BE2C (cell line): Measurements from ENCODE around the gene MAT1A.

Experiments used
- DNase-seq: peaks from one replicate; pipeline ENCODE4 v3.0.0-alpha.2; 2020
- H3K27me3 ChIP-seq: fragments of 250-450 bp; sonication (Bioruptor Pico); 2 replicates; pipeline ENCODE4 v1.5.1; 2020; ENCODE audit warnings: mild to moderate bottlenecking
- H3K36me3 ChIP-seq: fragments of 250-450 bp; sonication (Bioruptor Pico); 2 replicates; pipeline ENCODE4 v1.5.1; 2020; ENCODE audit warnings: mild to moderate bottlenecking
- H3K4me1 ChIP-seq: fragments of 250-450 bp; sonication (Bioruptor Pico); 2 replicates; pipeline ENCODE4 v1.5.1; 2020
- H3K4me3 ChIP-seq: 2 replicates; pipeline ENCODE4 v1.5.1; 2011; ENCODE audit warnings: low read depth, low read length
- H3K9me3 ChIP-seq: fragments of 250-450 bp; sonication (Bioruptor Pico); 2 replicates; pipeline ENCODE4 v1.5.1; 2020
- TF ChIP-seq, protein P1 (sequence below): IDR thresholded peaks from 2 replicates; pipeline ENCODE4 v1.5.1; 2012; ENCODE audit warnings: mild to moderate bottlenecking, low read depth, low read length

Gene MAT1A

GRCh38 chr10:80322158-80322557 lies 32.7 kb upstream of the MAT1A start:
- H3K4me1 ChIP-seq, result no peaks in the 10 kb centered on the region
- H3K27me3 ChIP-seq, result no peaks in the 10 kb centered on the region; the same call in 1 of the 2 replicates
- no peaks in the 10 kb centered on the region for H3K9me3 ChIP-seq
- DNase-seq, result no peak
- H3K36me3 ChIP-seq, result no peaks in the 10 kb centered on the region
- TF ChIP-seq, protein P1, sequence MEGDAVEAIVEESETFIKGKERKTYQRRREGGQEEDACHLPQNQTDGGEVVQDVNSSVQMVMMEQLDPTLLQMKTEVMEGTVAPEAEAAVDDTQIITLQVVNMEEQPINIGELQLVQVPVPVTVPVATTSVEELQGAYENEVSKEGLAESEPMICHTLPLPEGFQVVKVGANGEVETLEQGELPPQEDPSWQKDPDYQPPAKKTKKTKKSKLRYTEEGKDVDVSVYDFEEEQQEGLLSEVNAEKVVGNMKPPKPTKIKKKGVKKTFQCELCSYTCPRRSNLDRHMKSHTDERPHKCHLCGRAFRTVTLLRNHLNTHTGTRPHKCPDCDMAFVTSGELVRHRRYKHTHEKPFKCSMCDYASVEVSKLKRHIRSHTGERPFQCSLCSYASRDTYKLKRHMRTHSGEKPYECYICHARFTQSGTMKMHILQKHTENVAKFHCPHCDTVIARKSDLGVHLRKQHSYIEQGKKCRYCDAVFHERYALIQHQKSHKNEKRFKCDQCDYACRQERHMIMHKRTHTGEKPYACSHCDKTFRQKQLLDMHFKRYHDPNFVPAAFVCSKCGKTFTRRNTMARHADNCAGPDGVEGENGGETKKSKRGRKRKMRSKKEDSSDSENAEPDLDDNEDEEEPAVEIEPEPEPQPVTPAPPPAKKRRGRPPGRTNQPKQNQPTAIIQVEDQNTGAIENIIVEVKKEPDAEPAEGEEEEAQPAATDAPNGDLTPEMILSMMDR, result no peak
- H3K4me3 ChIP-seq, result no peak overlapping the region

GRCh38 chr10:80321183-80321582 lies 31.7 kb upstream of the MAT1A start:
- TF ChIP-seq, protein P1, result no peak
- H3K27me3 ChIP-seq, result no peaks in the 10 kb centered on the region
- H3K4me1 ChIP-seq, result no peaks in the 10 kb centered on the region
- DNase-seq, result no peak
- H3K4me3 ChIP-seq, result no peak overlapping the region
- H3K36me3 ChIP-seq, result no peaks in the 10 kb centered on the region
- no peaks in the 10 kb centered on the region for H3K9me3 ChIP-seq

GRCh38 chr10:80320377-80320776 lies 30.9 kb upstream of the MAT1A start:
- Histone ChIP-seq H3K4me3 (no peak overlapping the region), H3K4me1 (no peaks in the 10 kb centered on the region), H3K9me3 (no peaks in the 10 kb centered on the region), H3K27me3 (no peaks in the 10 kb centered on the region), H3K36me3 (no peaks in the 10 kb centered on the region)
- DNase-seq, result no peak
- TF ChIP-seq, protein P1, result no peak

GRCh38 chr10:80319725-80320290 lies 30.4 kb upstream of the MAT1A start:
- DNase-seq, result no peak
- H3K27me3 ChIP-seq, result no peaks in the 10 kb centered on the region
- H3K9me3 ChIP-seq, result no peaks in the 10 kb centered on the region
- H3K4me3 ChIP-seq, result no peak overlapping the region
- TF ChIP-seq, protein P1, result no peak
- H3K36me3 ChIP-seq, result no peaks in the 10 kb centered on the region
- H3K4me1 ChIP-seq, result no peaks in the 10 kb centered on the region

DNA sequence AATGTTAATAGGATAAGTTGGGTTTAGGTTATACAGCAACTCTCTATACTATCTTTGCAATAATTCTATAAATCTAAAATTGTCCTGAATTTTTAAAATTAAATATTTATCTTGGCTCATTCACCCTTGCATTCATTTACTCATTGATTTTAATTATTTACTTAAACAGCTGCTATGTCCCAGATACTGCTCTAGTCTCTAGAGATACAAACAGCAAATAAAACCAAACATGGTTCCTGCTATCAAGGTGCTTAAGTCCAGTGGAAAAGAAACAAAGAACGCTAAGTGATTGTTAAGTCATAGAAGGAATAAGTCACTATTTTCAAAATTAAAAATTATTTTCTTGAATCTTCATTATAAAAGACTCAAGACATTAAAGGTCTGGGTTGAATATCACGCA lies 29.9 kb upstream of the MAT1A start:
- TF ChIP-seq, protein P1, result no peak
- no peaks in the 10 kb centered on the region for H3K4me1 ChIP-seq
- no peaks in the 10 kb centered on the region for H3K36me3 ChIP-seq
- H3K4me3 ChIP-seq, result no peak overlapping the region
- no peaks in the 10 kb centered on the region for H3K9me3 ChIP-seq
- no peaks in the 10 kb centered on the region for H3K27me3 ChIP-seq
- no peak for DNase-seq

DNA sequence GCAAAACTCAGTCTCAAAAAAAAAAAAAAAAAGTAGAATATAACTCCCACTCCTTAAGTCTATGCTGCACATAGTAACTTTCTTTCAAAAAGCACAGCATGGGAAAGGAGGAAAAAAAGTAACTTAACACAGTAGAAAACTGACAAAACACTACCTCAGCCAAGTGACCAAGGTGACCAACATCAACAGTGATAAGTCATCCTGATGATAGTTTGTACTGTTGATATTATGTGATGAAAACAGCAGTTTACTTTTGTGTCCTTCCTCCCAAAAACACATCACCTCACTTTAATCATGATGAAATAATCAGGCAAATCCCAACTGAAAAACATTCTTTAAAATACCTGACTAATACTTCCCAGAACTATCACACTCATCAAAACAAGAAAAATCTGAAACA lies 29.3 kb upstream of the MAT1A start:
- H3K4me1 ChIP-seq, result no peaks in the 10 kb centered on the region
- H3K4me3 ChIP-seq, result no peak overlapping the region
- TF ChIP-seq, protein P1, result no peak

More for the DNA sequence above, 29.3 kb upstream of the MAT1A start:
- Histone ChIP-seq H3K36me3 (no peaks in the 10 kb centered on the region), H3K9me3 (no peaks in the 10 kb centered on the region), H3K27me3 (no peaks in the 10 kb centered on the region)
- no peak for DNase-seq
